COLO668 (cell line): ENCODE results near the gene PLA2G2F.
A peak's percentile ranks its signal among the peaks of the same experiment; 100 is the strongest.

Experiments
- DNase-seq: peaks from one replicate; lab custom pipeline; 2025; ENCODE audit not compliant: unreplicated experiment; lab: John Stamatoyannopoulos, UW

Gene PLA2G2F

GRCh38 chr1:20142001-20142710, 3.0 kb downstream of the PLA2G2F start:
- DNase-seq: no peak

GRCh38 chr1:20143318-20143717, 4.2 kb downstream of the PLA2G2F start:
- no peak for DNase-seq

GRCh38 chr1:20143734-20144565, 4.8 kb downstream of the PLA2G2F start:
- DNase-seq: no peak

GRCh38 chr1:20147846-20148570, 8.9 kb downstream of the PLA2G2F start:
- DNase-seq: no peak

GRCh38 chr1:20148571-20149500, 9.7 kb downstream of the PLA2G2F start:
- DNase-seq: no peak

- DNase-seq: no peak
Measured at GRCh38 chr1:20149601-20150325, 10.6 kb downstream of the PLA2G2F start.

- DNase-seq: no peak
Measured at GRCh38 chr1:20150326-20150705, 11.2 kb downstream of the PLA2G2F start.

GRCh38 chr1:20150969-20151368, 11.8 kb downstream of the PLA2G2F start:
- no peak for DNase-seq

- peak; percentile 77 for DNase-seq
Measured at GRCh38 chr1:20151906-20152598, 12.9 kb downstream of the PLA2G2F start.

- DNase-seq: no peak
Measured at GRCh38 chr1:20152599-20152930, 13.4 kb downstream of the PLA2G2F start.

- no peak for DNase-seq
Measured at GRCh38 chr1:20153000-20153418, 13.9 kb downstream of the PLA2G2F start.

GRCh38 chr1:20154301-20154831, 15.2 kb downstream of the PLA2G2F start:
- DNase-seq: no peak

GRCh38 chr1:20158358-20159070, 19.4 kb downstream of the PLA2G2F start:
- DNase-seq: no peak

- DNase-seq: no peak
Measured at GRCh38 chr1:20160034-20160433, 20.9 kb downstream of the PLA2G2F start.

GRCh38 chr1:20164694-20165202, 25.6 kb downstream of the PLA2G2F start:
- no peak for DNase-seq

- no peak for DNase-seq
Measured at GRCh38 chr1:20165522-20165951, 26.4 kb downstream of the PLA2G2F start.

GRCh38 chr1:20166051-20166450, 26.9 kb downstream of the PLA2G2F start:
- no peak for DNase-seq

- no peak for DNase-seq
Measured at GRCh38 chr1:20167126-20167525, 28.0 kb downstream of the PLA2G2F start.
